Measurements from ENCODE around the gene LRMDA. TPM values are rescaled to one million over a fixed set of nuclear protein-coding genes. Genes with fewer than 3 reads are reported as not detected.

The LRMDA gene
- total and polyA plus RNA-seq, 12 donors = 30.7 to 132 (median 78.1) TPM

DNA sequence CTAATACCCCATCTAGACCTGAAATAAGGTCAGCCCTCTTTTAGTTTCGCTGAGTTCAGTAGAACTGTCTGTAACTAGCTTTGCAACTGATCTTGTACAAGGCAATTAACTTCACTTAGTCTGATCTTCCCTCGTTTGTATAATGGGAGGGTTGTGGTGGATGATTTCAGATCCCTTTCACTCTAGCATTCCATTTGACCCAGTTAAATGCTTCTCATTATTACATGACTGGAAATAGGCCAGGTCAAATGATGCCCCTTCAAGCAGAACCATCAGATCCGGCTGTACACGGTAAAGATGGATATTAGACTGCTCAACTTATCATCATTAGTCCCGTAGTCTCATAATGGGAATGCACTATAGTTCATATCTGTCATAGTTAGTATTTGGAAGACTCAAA, 1009.0 kb downstream of the LRMDA start:
- intact Hi-C loops (cut with DNase I) = no loop called here
- H3K9me3 ChIP-seq (replicated peaks in 1 of 3) = no peaks in the 10 kb centered on the region
- WGBS, 4 donors = 93 to 95% (median 94%) methylated on average over 5 of the region's 5 CpGs
- H3K27me3 ChIP-seq = no peaks in the 10 kb centered on the region
- H3K4me1 ChIP-seq (replicated peaks in 1 of 2) = peaks cover 21 to 31% of the 10 kb centered on the region in 2 donors
- H3K4me3 ChIP-seq = no peak overlapping the region
- no peak overlapping the region for H3K27ac ChIP-seq
- H3K36me3 ChIP-seq (replicated peaks in 1 of 2) = no peaks in the 10 kb centered on the region
- DNase-seq = no peak
- TF ChIP-seq, protein P1, sequence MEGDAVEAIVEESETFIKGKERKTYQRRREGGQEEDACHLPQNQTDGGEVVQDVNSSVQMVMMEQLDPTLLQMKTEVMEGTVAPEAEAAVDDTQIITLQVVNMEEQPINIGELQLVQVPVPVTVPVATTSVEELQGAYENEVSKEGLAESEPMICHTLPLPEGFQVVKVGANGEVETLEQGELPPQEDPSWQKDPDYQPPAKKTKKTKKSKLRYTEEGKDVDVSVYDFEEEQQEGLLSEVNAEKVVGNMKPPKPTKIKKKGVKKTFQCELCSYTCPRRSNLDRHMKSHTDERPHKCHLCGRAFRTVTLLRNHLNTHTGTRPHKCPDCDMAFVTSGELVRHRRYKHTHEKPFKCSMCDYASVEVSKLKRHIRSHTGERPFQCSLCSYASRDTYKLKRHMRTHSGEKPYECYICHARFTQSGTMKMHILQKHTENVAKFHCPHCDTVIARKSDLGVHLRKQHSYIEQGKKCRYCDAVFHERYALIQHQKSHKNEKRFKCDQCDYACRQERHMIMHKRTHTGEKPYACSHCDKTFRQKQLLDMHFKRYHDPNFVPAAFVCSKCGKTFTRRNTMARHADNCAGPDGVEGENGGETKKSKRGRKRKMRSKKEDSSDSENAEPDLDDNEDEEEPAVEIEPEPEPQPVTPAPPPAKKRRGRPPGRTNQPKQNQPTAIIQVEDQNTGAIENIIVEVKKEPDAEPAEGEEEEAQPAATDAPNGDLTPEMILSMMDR (IDR thresholded peaks at IDR 0.05) = no peak
- no peak for TF ChIP-seq POLR2A (IDR thresholded peaks at IDR 0.05)

DNA sequence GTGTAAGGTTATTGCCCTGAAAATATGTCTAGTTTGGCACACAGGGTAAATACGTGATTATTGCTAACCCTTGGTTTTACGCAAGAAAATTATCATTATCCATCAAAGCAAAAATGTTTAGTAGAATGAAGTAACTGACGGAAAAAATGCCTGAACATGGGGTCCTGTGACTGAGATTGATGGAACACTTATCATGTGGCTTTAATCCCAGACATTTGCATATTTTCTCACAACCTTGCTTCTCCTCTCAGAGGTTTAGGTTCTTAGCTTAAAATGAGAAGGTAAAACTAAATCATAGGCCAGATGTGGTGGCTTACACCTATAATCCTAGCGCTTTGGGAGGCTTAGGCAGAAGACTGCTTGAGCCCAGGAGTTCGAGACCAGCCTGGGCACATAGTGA, 1010.7 kb downstream of the LRMDA start:
- no peak for DNase-seq
- Histone ChIP-seq H3K27me3 (no peaks in the 10 kb centered on the region), H3K4me3 (no peak overlapping the region), H3K27ac (no peak overlapping the region), H3K36me3 (replicated peaks in 1 of 2) (no peaks in the 10 kb centered on the region), H3K9me3 (replicated peaks in 1 of 3) (no peaks in the 10 kb centered on the region), H3K4me1 (replicated peaks in 1 of 2) (peaks cover 4 to 21% of the 10 kb centered on the region in 2 donors)
- intact Hi-C loops (cut with DNase I) = no loop called here
- no peak for TF ChIP-seq POLR2A (IDR thresholded peaks at IDR 0.05)
- TF ChIP-seq, protein P1 (IDR thresholded peaks at IDR 0.05) = no peak
- WGBS, 4 donors = 93 to 95% (median 94%) methylated on average over 5 of the region's 5 CpGs

DNA sequence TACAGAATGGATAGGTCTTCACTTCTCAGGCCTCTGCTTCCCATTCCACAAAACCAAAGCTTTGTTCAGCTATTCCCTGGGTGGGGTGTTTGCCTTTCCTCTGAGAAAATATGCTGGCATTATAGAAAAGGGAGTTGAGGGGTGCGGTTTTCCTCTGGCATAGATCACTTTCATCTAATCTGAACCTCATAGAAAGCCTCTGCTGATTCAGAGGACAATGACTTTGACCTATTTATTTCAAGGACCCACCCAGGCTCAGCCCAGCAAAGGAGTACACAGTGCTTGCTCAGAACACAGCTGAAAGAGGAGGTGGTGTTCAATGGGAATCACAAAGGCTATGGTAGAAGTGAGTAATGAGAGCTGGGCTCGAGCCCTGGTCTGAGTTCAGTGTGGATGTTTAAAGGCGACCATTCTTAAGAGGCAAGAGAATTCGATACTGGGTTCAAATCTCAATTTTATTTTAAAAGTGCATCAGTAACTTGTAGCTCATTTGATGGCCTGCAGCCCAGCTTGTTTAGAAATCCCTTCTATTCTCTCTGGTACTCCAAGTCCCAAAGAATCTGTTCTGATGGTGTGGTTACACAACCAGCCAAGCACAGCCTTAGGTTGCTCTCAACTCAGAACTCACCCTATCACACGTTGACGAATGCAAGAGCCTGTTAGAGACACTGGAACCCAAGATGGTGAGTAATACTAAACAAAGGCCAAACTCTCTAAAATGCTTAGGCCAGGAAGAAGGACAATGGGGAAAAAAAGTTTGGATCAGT, 1012.8 kb downstream of the LRMDA start:
- WGBS, 4 donors = 40 to 60% (median 57%) methylated on average over 6 of the region's 6 CpGs
- Histone ChIP-seq H3K4me3 (no peak overlapping the region), H3K27me3 (no peaks in the 10 kb centered on the region), H3K36me3 (replicated peaks in 1 of 2) (no peaks in the 10 kb centered on the region), H3K9me3 (replicated peaks in 1 of 3) (no peaks in the 10 kb centered on the region), H3K27ac (peak overlapping the region in 3 of 5 donors; percentile 17 to 61 (median 38)), H3K4me1 (replicated peaks in 1 of 2) (peaks cover 0 to 16% of the 10 kb centered on the region in 2 donors)
- peak in 5 of 7 donors; percentile 25 to 47 (median 47) for DNase-seq
- intact Hi-C loops (cut with DNase I) = no loop called here
- no peak for TF ChIP-seq POLR2A (IDR thresholded peaks at IDR 0.05)
- TF ChIP-seq, protein P1 (IDR thresholded peaks at IDR 0.05) = no peak

DNA sequence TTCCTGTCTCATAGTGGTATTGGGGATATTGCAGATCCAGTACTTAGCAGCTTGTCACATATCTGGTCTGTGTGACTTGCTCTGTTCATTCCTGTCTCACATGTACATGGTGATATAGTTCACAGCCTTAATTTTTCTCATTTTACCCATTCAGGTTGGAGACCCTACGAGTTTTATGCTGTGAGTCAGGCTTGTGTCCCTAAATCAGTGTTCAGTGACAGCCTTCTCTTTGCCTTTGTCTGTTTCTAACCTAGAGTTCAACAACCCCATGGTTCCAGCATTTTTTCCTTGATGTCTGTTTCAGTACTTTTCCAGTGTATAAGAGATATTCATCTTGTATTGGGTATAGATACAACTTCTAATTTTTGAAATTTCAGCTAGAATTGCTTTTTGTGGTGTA, 1016.2 kb downstream of the LRMDA start:
- H3K4me1 ChIP-seq (replicated peaks in 1 of 2) = peaks cover 9 to 16% of the 10 kb centered on the region in 2 donors
- H3K27me3 ChIP-seq = no peaks in the 10 kb centered on the region
- WGBS, 4 donors = 30 to 56% (median 48%) methylated on average over 1 of the region's 1 CpG
- no peaks in the 10 kb centered on the region for H3K9me3 ChIP-seq (replicated peaks in 1 of 3)
- no peak for DNase-seq
- H3K36me3 ChIP-seq (replicated peaks in 1 of 2) = no peaks in the 10 kb centered on the region
- H3K27ac ChIP-seq = peak overlapping the region in 2 of 5 donors; percentile 33 to 47
- TF ChIP-seq, protein P1 (IDR thresholded peaks at IDR 0.05) = no peak
- no peak for TF ChIP-seq POLR2A (IDR thresholded peaks at IDR 0.05)
- no peak overlapping the region for H3K4me3 ChIP-seq
- intact Hi-C loops (cut with DNase I) = no loop called here

Data from adrenal gland (tissue), 12 donors.